Lower leg skin (tissue), 4 donors: ENCODE results near the gene TOMM40L. TPM values are rescaled to one million over a fixed set of nuclear protein-coding genes. Genes with fewer than 3 reads are reported as not detected.

ENCODE experiments used
- DNase-seq, 2 donors: peaks; one replicate each; pipeline ENCODE4 v3.0.0-alpha.2; 2019; ENCODE audit warnings: low spot score in 2 of 2
- H3K4me3 ChIP-seq: fragments of 200-600 bp; sonication (generic); 2 replicates; pipeline ENCODE4 v1.5.1; 2017; ENCODE audit warnings: mild to moderate bottlenecking, low read depth; ENCODE audit not compliant: poor library complexity, severe bottlenecking
- CTCF ChIP-seq, 3 donors: fragments of 450-650 bp; IDR thresholded peaks; one replicate each; pipeline ENCODE4 v1.5.1; 2016; ENCODE audit warnings: antibody characterized with exemption in 3 of 3, mild to moderate bottlenecking in 3 of 3, moderate library complexity in 2 of 3
- POLR2A ChIP-seq, 2 donors: fragments of 450-650 bp; IDR thresholded peaks; one replicate each; pipeline ENCODE4 v1.6.1; 2016 to 2017; ENCODE audit warnings: antibody characterized with exemption in 2 of 2, mild to moderate bottlenecking in 1 of 2, moderate library complexity in 1 of 2
- WGBS, 2 donors: methylation state at CpG; one replicate each; pipeline ENCODE4 v1.1.5; 2018; 5-methylcytosine and 5-hydroxymethylcytosine counted together
- intact Hi-C: fragments of 100-400 bp; cut with DNase I; formaldehyde crosslinking; loops from one replicate; pipeline ENCODE4 v1.15.0; 2023; ENCODE audit warnings: low total_unique reads
- total RNA-seq, 4 donors: library from RNA; depleted of rRNA; stranded (reverse); fragments of >200 nt; gene quantifications; one replicate each; pipeline ENCODE4 v1.1.0, GENCODE V29; 2016

Gene TOMM40L
- total RNA-seq, 4 donors from 2014 or later: 3.8 to 11.9 (median 7.7) TPM

GRCh38 chr1:161206411-161207140, 19.3 kb upstream of the TOMM40L start:
- 78% methylated on average over 12 of the region's 12 CpGs for WGBS, 2 donors
- no peak overlapping the region for H3K4me3 ChIP-seq
- intact Hi-C loops: no loop called here
- no peak for TF ChIP-seq CTCF (IDR thresholded peaks at IDR 0.05)
- no peak for TF ChIP-seq POLR2A (IDR thresholded peaks at IDR 0.05)
- DNase-seq: no peak

DNA sequence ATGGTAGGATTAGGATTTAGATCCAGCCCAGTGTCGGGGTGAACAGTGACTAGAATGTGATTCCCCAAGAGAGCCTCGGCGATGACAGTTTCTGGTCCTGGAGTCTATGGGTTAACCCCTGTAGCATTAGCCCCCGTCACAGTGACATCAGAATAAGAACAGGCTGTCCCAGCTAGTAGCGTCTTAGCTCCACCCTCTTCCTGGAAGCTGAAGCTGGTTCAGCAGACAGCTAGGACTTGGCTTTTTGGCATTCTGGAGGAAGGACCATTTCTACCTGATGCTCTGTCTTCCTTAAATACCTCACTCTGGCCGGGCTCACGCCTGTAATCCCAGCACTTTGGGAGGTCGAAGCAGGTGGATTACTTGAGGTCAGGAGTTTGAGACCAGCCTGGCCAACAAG, 18.7 kb upstream of the TOMM40L start:
- intact Hi-C loops: no loop called here
- 67 to 69% methylated on average over 8 of the region's 8 CpGs for WGBS, 2 donors
- no peak overlapping the region for H3K4me3 ChIP-seq
- TF ChIP-seq CTCF (IDR thresholded peaks at IDR 0.05): no peak
- DNase-seq: no peak

GRCh38 chr1:161209790-161210409, 16.0 kb upstream of the TOMM40L start:
- H3K4me3 ChIP-seq: no peak overlapping the region
- TF ChIP-seq CTCF (IDR thresholded peaks at IDR 0.05): no peak
- TF ChIP-seq POLR2A (IDR thresholded peaks at IDR 0.05): no peak
- intact Hi-C loops: no loop called here
- 41 to 47% methylated on average over 11 of the region's 11 CpGs for WGBS, 2 donors
- DNase-seq: peak; percentile 66 to 92

DNA sequence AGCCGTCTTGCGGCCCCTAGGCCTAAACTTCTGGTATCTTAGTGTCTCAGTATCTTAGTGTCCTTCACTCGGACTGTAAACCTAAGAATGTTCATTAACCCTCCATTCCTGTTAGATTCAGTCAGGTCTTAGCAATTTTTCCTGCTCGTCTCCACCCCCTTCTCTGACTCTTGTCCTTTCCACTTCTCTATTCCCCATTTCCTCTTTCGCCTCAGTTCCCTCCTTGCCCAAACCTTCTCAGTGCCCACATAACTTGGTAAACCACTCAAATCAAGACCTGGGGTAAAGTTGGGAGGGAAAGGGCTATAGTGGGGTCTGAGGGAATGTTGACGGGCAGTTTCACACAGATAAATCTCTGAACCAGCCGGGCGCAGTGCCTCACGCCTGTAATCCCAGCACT, 11.5 kb upstream of the TOMM40L start:
- intact Hi-C loops: no loop called here
- H3K4me3 ChIP-seq: no peak overlapping the region
- WGBS, 2 donors: 89 to 90% methylated on average over 9 of the region's 9 CpGs
- TF ChIP-seq POLR2A (IDR thresholded peaks at IDR 0.05): no peak
- no peak for TF ChIP-seq CTCF (IDR thresholded peaks at IDR 0.05)
- no peak for DNase-seq

GRCh38 chr1:161215076-161215475, 10.8 kb upstream of the TOMM40L start, which contains the start of gene FCER1G:
Gene FCER1G, plus strand, starts transcription at chr1:161215295. Its CDS starts 27 bp downstream, at chr1:161215322.
- peak; percentile 54 to 90 for DNase-seq
- WGBS, 2 donors: 74 to 77% methylated on average over 10 of the region's 10 CpGs
- TF ChIP-seq POLR2A (IDR thresholded peaks at IDR 0.05) (peak in 1 of 2 donors; percentile 18), CTCF (IDR thresholded peaks at IDR 0.05) (no peak)
- intact Hi-C loops: no loop called here
- H3K4me3 ChIP-seq: peak within 1 kb of the TSS; percentile 10
